ENCODE data around the gene DAZAP2. TPM values are rescaled to one million over a fixed set of nuclear protein-coding genes. Genes with fewer than 3 reads are reported as not detected.

DAZAP2 gene
- total and polyA plus RNA-seq, 2 experiments from 2014 or later, result 35.8 to 39.9 TPM

DNA sequence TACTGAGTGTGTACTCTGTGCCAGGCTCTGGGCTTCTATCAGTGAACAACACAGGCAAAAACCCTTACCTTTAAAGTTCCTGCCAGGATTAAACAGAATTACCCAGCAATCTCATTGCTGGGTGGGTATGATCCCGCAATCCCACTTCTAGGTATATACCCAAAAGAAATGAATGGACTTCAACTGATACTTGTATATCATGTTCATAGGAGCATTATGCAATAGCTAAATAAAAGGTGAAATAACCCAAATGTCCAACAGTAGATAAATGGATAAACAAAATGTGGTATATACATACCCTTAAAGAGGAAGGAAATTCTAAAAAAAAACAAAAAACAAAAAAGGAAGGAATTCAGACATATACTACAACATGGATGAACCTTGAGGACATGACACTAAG, 14.7 kb downstream of the DAZAP2 start:
- no peaks in the 10 kb centered on the region for H3K27me3 ChIP-seq (ENCODE audit: insufficient read depth)
- H3F3A ChIP-seq (replicated peaks; ENCODE audit: low read depth), result no peaks in the 10 kb centered on the region
- no peaks in the 10 kb centered on the region; the same call in 1 of the 2 replicates for H3K79me2 ChIP-seq (replicated peaks; ENCODE audit: insufficient read depth)
- no peaks in the 10 kb centered on the region for H4K20me1 ChIP-seq (replicated peaks; ENCODE audit: insufficient read depth)
- DNase-seq (ENCODE audit: low spot score), result no peak
- H2AFZ ChIP-seq, result no peak overlapping the region
- Mint-ChIP-seq H3K9me3 (no peaks in the 10 kb centered on the region), H3K27ac (peak overlapping the region; percentile 84; the same call in 1 of the 2 replicates), H3K36me3 (ENCODE audit: low read depth) (no peaks in the 10 kb centered on the region), H3K4me3 (no peak overlapping the region), H3K4me1 (peaks cover 12% of the 10 kb centered on the region), H3K27me3 (ENCODE audit: insufficient read depth, low read depth, poor library complexity) (peaks cover 2% of the 10 kb centered on the region)
- no peak overlapping the region for H3K4me3 ChIP-seq
- no peaks in the 10 kb centered on the region for H3K9me2 ChIP-seq (ENCODE audit: insufficient read depth)
- H3K4me2 ChIP-seq, result no peak overlapping the region
- ATAC-seq, result no peak
- no peak overlapping the region for H3K27ac ChIP-seq (ENCODE audit: low read depth)
- H3K36me3 ChIP-seq (ENCODE audit: insufficient read depth), result no peaks in the 10 kb centered on the region
- TF ChIP-seq EZH2phosphoT487 (IDR thresholded peaks at IDR 0.05; ENCODE audit: unreplicated experiment) (no peak), EZH2 (IDR thresholded peaks at IDR 0.05; ENCODE audit: low read depth, unreplicated experiment) (no peak), CREB1 (CRISPR knock-in tag; IDR thresholded peaks at IDR 0.05; ENCODE audit: low read depth) (no peak), JUNB (IDR thresholded peaks at IDR 0.05; ENCODE audit: unreplicated experiment) (no peak), POLR2AphosphoS5 (IDR thresholded peaks at IDR 0.05; ENCODE audit: low read depth) (no peak), ZNF331 (CRISPR knock-in tag; IDR thresholded peaks at IDR 0.05; ENCODE audit: low read depth) (no peak), STAT1 (IDR thresholded peaks at IDR 0.05; ENCODE audit: unreplicated experiment) (no peak), ZNF114 (CRISPR knock-in tag; IDR thresholded peaks at IDR 0.05) (no peak), NANOG (IDR thresholded peaks at IDR 0.05; ENCODE audit: borderline replicate concordance) (no peak)
- TF ChIP-seq, protein P1, sequence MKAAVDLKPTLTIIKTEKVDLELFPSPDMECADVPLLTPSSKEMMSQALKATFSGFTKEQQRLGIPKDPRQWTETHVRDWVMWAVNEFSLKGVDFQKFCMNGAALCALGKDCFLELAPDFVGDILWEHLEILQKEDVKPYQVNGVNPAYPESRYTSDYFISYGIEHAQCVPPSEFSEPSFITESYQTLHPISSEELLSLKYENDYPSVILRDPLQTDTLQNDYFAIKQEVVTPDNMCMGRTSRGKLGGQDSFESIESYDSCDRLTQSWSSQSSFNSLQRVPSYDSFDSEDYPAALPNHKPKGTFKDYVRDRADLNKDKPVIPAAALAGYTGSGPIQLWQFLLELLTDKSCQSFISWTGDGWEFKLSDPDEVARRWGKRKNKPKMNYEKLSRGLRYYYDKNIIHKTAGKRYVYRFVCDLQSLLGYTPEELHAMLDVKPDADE (IDR thresholded peaks at IDR 0.05), result no peak
- TF ChIP-seq, protein P2, sequence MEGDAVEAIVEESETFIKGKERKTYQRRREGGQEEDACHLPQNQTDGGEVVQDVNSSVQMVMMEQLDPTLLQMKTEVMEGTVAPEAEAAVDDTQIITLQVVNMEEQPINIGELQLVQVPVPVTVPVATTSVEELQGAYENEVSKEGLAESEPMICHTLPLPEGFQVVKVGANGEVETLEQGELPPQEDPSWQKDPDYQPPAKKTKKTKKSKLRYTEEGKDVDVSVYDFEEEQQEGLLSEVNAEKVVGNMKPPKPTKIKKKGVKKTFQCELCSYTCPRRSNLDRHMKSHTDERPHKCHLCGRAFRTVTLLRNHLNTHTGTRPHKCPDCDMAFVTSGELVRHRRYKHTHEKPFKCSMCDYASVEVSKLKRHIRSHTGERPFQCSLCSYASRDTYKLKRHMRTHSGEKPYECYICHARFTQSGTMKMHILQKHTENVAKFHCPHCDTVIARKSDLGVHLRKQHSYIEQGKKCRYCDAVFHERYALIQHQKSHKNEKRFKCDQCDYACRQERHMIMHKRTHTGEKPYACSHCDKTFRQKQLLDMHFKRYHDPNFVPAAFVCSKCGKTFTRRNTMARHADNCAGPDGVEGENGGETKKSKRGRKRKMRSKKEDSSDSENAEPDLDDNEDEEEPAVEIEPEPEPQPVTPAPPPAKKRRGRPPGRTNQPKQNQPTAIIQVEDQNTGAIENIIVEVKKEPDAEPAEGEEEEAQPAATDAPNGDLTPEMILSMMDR (conservative IDR thresholded peaks at IDR 0.05; ENCODE audit: low read depth in 2 of 2), result no peak
- TF ChIP-seq, protein P3, sequence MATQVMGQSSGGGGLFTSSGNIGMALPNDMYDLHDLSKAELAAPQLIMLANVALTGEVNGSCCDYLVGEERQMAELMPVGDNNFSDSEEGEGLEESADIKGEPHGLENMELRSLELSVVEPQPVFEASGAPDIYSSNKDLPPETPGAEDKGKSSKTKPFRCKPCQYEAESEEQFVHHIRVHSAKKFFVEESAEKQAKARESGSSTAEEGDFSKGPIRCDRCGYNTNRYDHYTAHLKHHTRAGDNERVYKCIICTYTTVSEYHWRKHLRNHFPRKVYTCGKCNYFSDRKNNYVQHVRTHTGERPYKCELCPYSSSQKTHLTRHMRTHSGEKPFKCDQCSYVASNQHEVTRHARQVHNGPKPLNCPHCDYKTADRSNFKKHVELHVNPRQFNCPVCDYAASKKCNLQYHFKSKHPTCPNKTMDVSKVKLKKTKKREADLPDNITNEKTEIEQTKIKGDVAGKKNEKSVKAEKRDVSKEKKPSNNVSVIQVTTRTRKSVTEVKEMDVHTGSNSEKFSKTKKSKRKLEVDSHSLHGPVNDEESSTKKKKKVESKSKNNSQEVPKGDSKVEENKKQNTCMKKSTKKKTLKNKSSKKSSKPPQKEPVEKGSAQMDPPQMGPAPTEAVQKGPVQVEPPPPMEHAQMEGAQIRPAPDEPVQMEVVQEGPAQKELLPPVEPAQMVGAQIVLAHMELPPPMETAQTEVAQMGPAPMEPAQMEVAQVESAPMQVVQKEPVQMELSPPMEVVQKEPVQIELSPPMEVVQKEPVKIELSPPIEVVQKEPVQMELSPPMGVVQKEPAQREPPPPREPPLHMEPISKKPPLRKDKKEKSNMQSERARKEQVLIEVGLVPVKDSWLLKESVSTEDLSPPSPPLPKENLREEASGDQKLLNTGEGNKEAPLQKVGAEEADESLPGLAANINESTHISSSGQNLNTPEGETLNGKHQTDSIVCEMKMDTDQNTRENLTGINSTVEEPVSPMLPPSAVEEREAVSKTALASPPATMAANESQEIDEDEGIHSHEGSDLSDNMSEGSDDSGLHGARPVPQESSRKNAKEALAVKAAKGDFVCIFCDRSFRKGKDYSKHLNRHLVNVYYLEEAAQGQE (IDR thresholded peaks at IDR 0.05; ENCODE audit: unreplicated experiment), result no peak
- H3K4me1 ChIP-seq (ENCODE audit: insufficient read depth), result peaks cover 2% of the 10 kb centered on the region
